NCI-H1092 treated with DMSO at 0.1 percent for 48 hours (cell line): ENCODE results near the gene PPP6R1.

Experiments
- DNase-seq: peaks from one replicate; lab custom pipeline; 2025; lab: John Stamatoyannopoulos, UW

The PPP6R1 gene

DNA sequence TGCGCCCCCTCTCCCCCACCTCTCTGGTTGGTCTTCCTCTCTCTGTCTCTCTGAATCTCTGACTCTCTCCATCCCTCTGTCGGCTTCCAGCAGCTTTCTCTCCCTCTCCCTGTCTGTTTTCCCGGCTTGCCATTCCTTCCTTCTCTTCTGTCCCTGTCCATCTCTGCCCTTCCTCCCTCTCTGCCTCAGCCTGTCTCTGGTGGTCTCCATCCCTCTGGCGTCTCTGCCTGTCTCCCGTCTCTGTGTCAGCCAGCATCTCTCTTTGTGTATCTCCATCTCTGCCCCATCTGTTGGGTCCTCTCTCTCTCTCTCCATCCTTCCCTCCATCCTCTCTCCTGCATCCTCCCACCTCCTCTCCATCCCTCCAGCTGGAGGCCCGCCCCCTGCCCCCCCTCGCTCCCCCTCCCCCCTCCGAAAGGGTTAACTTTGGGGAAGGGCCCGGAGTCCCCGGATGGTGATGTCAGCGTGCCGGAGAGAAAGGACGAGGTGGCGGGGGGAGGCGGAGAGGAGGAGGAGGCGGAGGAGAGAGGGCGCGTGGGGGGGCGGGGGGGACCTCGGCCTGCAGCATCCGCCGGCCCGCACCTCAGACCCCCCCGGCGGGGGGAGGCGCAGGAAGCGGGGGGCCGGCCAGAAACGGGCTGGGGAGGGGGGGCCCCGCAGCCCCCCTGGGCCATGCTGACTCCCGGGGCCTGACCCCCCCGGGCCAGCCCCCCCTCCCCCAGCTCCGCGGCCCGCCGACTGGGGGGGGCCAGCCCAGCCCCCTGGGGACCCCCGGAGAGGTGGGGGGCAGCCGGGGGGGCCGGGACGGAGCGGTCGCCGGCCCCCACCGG, 24.9 kb upstream of the PPP6R1 start, which contains the start of gene BRSK1:
BRSK1 (plus strand) TSS at position 450 of the 830 bp plus-strand sequence. CDS start 446 bp downstream, outside the sequence.
- peak; percentile 50 for DNase-seq

DNA sequence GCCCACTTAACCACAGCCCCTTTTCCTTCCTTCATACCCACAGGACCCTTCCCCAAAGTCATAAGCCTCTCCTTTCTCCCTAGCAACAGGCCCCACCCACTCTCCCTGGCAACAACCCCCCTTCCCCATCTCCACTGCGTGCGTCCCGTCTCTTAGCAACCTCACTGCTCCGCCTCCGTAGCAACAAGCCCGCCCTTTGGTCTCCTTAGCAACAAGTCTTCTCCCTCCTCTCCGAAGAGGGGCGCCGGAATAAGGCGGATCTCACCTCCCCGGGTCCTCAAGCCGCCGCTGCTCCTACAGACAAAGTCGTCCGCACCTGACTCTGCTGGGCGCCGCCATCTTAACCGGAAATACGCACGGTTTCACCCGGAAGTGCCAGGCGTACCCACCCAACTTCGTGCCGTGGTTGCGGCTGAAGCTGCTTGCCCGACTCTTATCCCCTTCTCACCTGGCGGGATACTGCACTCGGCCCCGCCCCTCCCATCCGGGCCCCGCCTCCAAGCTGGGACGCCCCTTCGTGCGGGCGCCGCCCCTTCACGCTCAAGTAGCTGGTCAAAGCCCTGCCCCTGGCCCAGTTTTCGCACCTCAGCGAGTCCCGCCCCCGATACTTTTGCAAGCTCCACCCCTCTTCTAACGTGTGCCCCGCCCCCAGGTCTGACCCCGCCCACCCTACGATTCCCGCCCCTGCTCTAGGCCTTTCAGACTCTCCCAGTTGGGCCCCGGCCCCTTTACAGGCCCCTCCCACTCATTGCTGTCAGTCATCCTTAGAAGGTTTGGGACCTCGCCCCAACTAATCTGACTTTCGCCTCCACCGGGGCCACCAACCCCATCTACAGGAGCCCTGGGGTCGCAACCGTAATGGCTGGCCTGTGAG, 21.2 kb upstream of the PPP6R1 start, which contains the start of gene HSPBP1:
HSPBP1 (minus strand) TSS at position 341 of the 874 bp plus-strand sequence. CDS start 502 bp downstream, outside the sequence.
- peak; percentile 87 for DNase-seq

DNA sequence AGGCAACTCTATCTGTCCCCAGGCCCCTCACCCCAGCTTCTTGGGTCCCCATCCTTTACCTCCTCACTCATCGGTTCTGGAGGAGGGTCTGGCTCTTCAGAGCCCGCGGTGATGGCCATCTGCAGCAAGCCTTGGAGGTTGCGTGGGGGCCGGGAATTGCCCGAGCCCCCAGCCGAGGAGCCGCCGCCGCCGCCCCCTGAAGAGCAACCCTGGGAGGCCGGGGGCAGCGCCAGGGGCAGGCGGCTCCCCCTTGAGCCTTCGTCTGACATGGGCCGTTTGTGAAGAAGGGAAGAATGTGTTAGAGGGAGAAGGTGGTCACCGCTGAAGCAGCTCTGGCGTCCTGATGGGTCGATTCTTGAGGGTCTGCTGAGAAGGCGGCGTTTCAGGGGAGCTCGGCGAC, 20.5 kb upstream of the PPP6R1 start:
- no peak for DNase-seq

DNA sequence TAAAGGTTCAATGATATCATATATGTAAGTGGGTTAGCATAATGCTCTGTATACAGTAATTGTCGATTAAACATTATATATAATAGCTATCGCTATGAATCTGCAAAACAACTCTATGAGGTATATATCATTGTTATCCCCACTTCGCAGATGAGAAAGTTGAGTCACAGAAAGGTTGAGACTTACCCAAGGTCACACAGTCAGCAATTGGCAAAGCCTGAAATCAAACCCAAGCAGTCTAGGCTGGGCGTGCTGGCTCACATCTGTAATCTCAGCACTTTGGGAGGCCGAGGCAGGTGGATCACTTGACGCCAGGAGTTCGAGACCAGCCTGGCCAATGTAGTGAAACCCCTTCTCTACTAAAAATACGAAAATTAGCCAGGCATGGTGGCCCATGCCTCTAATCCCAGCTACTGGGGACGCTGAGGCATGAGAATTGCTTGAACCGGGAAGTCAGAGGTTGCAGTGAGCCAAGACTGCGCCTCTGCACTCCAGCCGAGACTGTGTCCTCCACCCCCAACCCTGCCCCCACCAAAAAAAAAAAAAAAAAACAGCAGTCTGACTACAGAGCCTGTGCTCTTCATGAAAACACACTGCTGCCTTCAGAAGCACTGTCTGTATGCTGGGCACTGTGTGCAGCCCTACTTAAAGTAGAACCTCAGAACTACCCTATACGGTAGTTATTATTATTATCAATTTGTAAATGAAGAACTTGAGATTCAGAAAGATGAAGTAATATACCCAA, 19.7 kb upstream of the PPP6R1 start:
- DNase-seq = no peak

DNA sequence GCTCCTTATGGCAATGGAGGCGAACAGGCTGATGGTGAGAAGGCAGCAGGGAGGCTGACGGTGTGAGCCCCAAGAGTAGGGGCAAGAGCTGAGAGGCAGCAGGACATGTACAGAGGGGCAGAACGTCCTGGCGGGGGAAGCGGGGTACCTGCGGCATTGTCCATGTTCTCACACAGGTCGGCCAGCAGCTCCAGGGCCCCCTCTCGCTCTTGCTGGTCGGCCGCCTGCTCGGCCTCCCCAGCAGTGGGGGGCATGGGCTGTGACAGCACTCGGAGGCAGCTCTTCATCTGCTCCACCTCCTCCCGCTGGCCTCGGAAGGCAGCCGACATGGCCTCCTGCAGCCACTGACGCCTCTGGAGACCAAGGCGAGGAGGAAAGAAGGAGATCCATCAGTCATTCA, 18.7 kb upstream of the PPP6R1 start:
- no peak for DNase-seq

DNA sequence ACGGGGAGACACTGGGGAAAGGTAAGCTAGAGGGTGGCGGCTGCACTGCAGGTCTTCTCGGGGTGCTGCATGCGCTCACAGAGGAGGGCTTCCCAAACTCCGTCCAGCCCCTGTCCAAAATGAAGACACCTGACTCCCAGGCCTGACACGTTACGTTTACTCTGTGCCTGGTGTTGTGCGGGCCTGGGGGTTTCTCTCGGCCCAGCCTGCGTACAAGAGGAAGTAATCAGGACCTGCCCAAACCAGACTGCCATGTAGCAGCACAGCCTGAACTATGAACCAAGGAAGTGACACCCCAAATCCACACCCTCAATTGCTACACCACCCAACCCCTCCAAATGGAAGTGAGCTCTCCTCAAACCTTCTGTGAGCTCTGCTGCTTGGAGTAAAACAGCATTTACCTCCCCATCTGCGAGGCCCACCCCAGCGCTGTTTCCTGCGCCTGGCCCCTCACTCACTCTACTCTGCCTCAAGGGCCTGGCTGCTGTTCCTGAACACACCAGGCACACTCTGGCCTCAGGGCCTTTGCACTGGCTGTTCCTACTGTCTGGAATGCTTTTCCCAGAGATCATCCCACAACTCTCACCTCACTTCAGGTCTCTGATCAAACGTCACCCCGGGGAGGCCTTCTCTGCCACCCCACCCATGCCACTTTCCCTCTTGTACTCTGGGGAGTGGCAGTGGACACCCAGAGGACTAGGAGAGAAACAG, 18.1 kb upstream of the PPP6R1 start:
- no peak for DNase-seq

- no peak for DNase-seq
Measured at GRCh38 chr19:55275851-55276719, 17.3 kb upstream of the PPP6R1 start.

DNA sequence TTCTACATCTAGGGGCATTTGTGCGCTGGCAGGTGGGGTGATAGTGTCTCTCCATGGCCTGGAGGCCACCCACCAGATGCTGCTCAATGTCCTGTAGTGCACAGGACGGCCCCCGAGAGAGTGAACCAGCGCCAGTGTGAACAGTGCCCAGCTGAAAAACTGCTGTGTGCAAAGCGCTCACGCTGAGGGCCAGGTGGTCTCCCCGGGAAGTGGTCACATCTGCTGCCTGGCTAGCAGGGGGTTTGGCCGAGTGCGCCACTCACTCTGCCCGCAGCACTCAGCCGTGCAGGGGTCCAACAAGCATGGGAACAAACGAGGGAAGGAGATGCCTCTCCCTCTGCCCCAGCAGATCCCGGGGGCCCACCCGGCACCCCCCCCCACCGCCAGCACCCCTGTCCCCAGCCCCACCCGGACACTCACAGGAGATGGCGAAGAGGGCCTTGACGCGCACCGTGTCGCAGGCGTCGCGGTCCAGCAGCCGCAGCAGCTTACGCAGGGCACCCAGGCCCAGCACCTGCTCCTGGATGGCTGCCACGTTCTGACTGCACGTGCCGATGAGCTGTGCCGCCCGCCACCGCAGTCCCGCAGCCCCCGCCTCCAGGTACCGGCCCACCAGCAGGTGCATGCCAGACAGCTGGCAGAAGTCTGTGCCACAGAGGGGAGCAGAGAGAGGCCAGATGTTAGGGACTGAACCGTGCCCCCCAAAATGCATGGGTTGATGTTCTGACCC, 15.3 kb upstream of the PPP6R1 start:
- peak; percentile 80 for DNase-seq

- DNase-seq = no peak
Measured at GRCh38 chr19:55272142-55272541, 13.3 kb upstream of the PPP6R1 start.

GRCh38 chr19:55270172-55270942, 11.5 kb upstream of the PPP6R1 start:
- DNase-seq = no peak

DNA sequence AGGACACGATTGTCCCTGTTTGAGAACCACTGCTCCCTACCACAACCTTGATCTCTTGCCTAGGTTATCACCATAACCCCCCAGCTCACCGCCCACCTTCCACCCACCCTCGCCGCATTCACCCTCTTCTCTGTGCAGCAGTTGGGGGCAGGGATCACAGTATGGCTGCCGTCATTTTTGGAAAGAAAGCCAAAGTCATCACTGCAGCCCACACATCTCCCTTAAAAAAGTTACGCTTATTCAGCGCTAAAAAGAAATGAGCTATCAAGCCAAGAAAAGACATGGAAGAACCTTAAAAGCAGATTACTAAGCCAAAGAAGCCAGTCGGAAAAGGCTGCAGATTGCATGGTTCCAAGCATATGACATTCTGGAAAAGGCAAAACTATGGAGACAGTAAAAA, 10.5 kb upstream of the PPP6R1 start:
- DNase-seq = no peak

DNA sequence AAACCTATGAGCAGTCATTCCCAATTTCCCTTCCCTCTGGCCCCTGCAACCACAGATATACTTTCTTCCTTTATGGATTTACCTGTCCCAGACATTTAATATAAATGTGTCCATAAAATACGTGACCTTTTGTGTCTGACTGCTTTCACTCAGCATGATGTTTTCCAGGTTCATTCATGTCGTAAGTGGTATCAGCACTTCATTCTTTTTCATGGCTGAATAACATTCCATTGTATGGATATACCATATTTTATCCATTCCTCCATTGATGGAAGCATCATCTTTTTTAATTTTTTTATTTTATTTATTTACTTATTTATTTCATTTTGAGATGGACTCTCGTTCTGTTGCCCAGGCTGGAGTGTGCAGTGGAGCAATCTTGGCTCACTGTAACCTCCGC, 8.0 kb upstream of the PPP6R1 start:
- DNase-seq = no peak

DNA sequence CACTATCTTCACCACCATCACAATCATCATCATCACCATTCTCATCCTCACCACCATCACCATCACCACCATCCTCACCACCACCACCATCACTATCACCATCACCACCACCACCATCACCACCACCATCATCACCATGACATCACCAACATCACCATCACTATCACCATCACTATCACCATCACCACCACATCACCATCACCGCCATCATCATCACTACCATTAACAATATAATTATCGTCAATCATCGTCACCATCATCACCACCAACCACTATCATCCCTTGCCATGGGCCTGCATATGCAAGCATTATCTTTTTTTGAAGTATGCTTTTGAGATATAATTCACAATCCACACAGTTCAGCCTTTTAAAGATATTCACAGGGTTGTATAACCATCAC, 7.6 kb upstream of the PPP6R1 start:
- DNase-seq = no peak

DNA sequence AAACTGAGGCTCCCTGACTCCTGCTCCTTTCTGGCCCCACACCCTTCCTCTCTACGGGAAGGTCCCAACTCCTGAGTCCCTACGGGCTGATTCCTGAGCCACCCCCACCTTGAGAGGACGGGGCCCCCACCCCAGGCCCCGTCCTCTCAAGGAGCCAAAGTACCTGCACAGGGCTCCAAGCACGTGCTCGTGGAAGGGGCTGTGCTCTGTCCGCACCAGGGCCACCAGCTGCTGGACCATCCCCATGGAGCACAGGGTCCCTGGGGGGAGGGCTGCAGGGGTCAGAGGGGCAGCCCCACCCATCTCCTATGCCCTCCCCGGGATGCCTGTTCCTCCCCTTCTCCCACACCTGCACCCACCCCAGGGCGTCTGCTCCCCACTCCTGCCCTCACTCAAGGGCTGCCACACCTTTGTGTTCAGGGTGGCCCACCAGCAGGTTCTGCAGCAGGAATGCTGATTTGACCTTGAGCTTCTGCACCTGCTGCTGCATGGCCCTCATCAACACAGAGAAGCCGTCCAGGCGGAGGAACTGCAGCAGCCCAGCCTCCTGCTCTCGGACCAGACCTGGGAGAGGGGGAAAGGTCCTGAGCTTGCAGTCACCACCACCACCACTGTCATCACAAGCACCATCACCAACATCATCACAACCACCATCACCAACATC, 7.0 kb upstream of the PPP6R1 start:
- DNase-seq = no peak

GRCh38 chr19:55265173-55265572, 6.4 kb upstream of the PPP6R1 start:
- DNase-seq = no peak

- no peak for DNase-seq
Measured at GRCh38 chr19:55264531-55264930, 5.7 kb upstream of the PPP6R1 start.

- DNase-seq = no peak
Measured at GRCh38 chr19:55262359-55262758, 3.5 kb upstream of the PPP6R1 start.

DNA sequence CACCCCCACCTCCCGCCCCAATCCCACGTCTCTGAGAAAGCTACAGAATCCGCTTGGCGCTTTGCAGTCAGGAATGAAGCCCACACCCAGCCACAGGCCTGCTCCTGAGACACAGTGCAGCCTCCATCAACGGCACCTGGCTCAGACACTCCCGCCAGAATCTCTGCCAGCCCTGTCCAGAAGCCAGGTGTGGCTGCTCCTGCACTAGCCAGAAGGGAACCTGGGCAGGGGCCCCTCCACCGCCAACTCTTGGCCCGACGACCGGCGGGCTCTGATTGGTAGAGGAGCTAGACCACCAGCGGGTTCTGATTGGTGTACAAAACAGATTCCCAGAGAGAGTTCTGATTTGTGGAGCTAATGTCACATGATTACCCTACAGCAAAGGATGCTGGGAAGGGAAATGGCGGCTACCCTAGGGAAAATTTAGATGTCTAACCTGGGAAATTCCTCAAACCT, 2.9 kb upstream of the PPP6R1 start:
- no peak for DNase-seq
